Neuronal stem cell (in vitro differentiated cells): ENCODE results near the gene TPST2.

Source experiments
- DNase-seq: peaks from one replicate; pipeline ENCODE4 v3.0.0-alpha.2; 2013; ENCODE audit warnings: low spot score
- H2AFZ ChIP-seq: one replicate; pipeline ENCODE4 v1.6.1; 2013; ENCODE audit warnings: mild to moderate bottlenecking, low read length, inconsistent platforms
- H2AK5ac ChIP-seq: 2 replicates; pipeline ENCODE4 v1.6.1; 2013; ENCODE audit warnings: low read depth, mild to moderate bottlenecking, inconsistent platforms, low read length, moderate library complexity, mixed read lengths
- H2BK120ac ChIP-seq: 2 replicates; pipeline ENCODE4 v1.6.1; 2013; ENCODE audit warnings: low read depth, mild to moderate bottlenecking, inconsistent platforms, low read length, moderate library complexity, mixed read lengths
- H2BK12ac ChIP-seq: one replicate; pipeline ENCODE4 v1.6.1; 2013; ENCODE audit warnings: low read length, inconsistent platforms
- H2BK15ac ChIP-seq: 2 replicates; pipeline ENCODE4 v1.6.1; 2013; ENCODE audit warnings: mild to moderate bottlenecking, low read length, inconsistent platforms, mixed read lengths
- H2BK5ac ChIP-seq: one replicate; pipeline ENCODE4 v1.6.1; 2013; ENCODE audit warnings: inconsistent platforms, mild to moderate bottlenecking, low read length, moderate library complexity
- H3K14ac ChIP-seq: one replicate; pipeline ENCODE4 v1.6.1; 2013; ENCODE audit warnings: low read length, inconsistent platforms
- H3K18ac ChIP-seq: 2 replicates; pipeline ENCODE4 v1.6.1; 2013; ENCODE audit warnings: low read length, inconsistent platforms
- H3K23ac ChIP-seq: 2 replicates; pipeline ENCODE4 v1.6.1; 2013; ENCODE audit warnings: low read depth, mild to moderate bottlenecking, mixed read lengths, low read length, inconsistent platforms; ENCODE audit not compliant: poor library complexity
- H3K27ac ChIP-seq: replicated peaks from 3 replicates; pipeline ENCODE4 v1.5.1; 2013; ENCODE audit warnings: low read length, inconsistent platforms
- H3K27me3 ChIP-seq, 3 experiments: 2 replicates each; pipeline ENCODE4 v1.6.1; 2013; ENCODE audit warnings: low read length in 3 of 3, mild to moderate bottlenecking in 2 of 3, inconsistent platforms in 1 of 3, low read depth in 1 of 3, mixed read lengths in 1 of 3, moderate library complexity in 1 of 3; ENCODE audit not compliant: control insufficient read depth in 3 of 3, insufficient read depth in 3 of 3
- H3K36me3 ChIP-seq, 2 donors: replicated peaks in 1 of 2; 2 replicates each; pipeline ENCODE4 v1.6.1; 2013; ENCODE audit warnings: low read length in 2 of 2; ENCODE audit not compliant: control insufficient read depth in 2 of 2, insufficient read depth in 2 of 2
- H3K4ac ChIP-seq: 2 replicates; pipeline ENCODE4 v1.6.1; 2013; ENCODE audit warnings: inconsistent platforms, mild to moderate bottlenecking, low read length, moderate library complexity
- H3K4me1 ChIP-seq, 2 donors: 1 replicate in 1 of 2; 2 replicates in 1 of 2; pipeline ENCODE4 v1.6.1; 2013; ENCODE audit warnings: low read length in 2 of 2, low read depth in 1 of 2; ENCODE audit not compliant: control insufficient read depth in 2 of 2, insufficient read depth in 1 of 2
- H3K4me2 ChIP-seq: one replicate; pipeline ENCODE4 v1.6.1; 2013; ENCODE audit warnings: mild to moderate bottlenecking, low read length, inconsistent platforms; ENCODE audit not compliant: insufficient read depth, poor library complexity, severe bottlenecking
- H3K4me3 ChIP-seq, 2 donors: 2 replicates each; pipeline ENCODE4 v1.5.1; 2013; ENCODE audit warnings: low read length in 2 of 2, mild to moderate bottlenecking in 2 of 2, inconsistent platforms in 1 of 2, moderate library complexity in 1 of 2
- H3K79me1 ChIP-seq: one replicate; pipeline ENCODE4 v1.6.1; 2013; ENCODE audit warnings: low read depth, mild to moderate bottlenecking, inconsistent platforms, low read length, moderate library complexity
- H3K9ac ChIP-seq: one replicate; pipeline ENCODE4 v1.6.1; 2013; ENCODE audit warnings: mild to moderate bottlenecking, low read depth, low read length, inconsistent platforms; ENCODE audit not compliant: poor library complexity
- H3K9me3 ChIP-seq, 2 donors: replicated peaks in 1 of 2; 2 replicates each; pipeline versions ENCODE3 to v1.6.1; 2013; ENCODE audit warnings: low read length in 2 of 2, mild to moderate bottlenecking in 2 of 2, inconsistent platforms in 1 of 2, low read depth in 1 of 2, mixed read lengths in 1 of 2, moderate library complexity in 1 of 2; ENCODE audit not compliant: control insufficient read depth in 2 of 2, insufficient read depth in 1 of 2
- H4K8ac ChIP-seq: one replicate; pipeline ENCODE4 v1.6.1; 2013; ENCODE audit warnings: low read depth, mild to moderate bottlenecking, inconsistent platforms, low read length, moderate library complexity
- H4K91ac ChIP-seq: one replicate; pipeline ENCODE4 v1.6.1; 2013; ENCODE audit warnings: low read length, low read depth, mild to moderate bottlenecking, inconsistent platforms; ENCODE audit not compliant: poor library complexity
- WGBS, 2 donors: extraction: QIAGEN DNeasy Blood & Tissue Kit; methylation state at CpG; one replicate each; pipeline ENCODE4 v1.1.7; 2013; ENCODE audit warnings: missing lambda C conversion rate in 2 of 2, mixed read lengths in 1 of 2; ENCODE audit not compliant: insufficient read length in 2 of 2, insufficient replicate concordance in 1 of 2; ENCODE audit errors: extremely low coverage in 2 of 2; 5-methylcytosine and 5-hydroxymethylcytosine counted together

TPST2 gene

DNA sequence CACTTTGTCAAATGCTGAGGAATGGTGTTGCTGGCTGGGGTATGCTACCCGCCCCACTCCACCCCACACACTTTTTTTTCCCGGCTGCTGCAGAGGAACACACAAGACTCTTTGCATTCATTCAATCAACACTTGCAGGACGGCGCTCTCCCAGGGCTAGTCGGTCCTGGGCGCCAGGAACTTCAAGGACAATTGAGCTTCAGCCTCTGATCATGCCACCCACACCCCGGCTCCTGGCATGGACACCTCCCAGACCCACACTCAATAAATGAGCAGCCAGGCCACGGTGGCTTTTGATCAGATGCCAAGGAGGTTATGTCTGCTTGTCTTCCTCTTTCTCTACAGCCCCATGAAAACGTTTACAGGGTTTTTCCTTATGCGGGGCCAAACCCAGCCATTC is 19.8 kb downstream of the TPST2 start:
- no peak overlapping the region for H3K23ac ChIP-seq
- WGBS, 2 donors = no CpG with 5 or more reads among the region's 10 CpGs
- H4K8ac ChIP-seq = no peak overlapping the region
- H4K91ac ChIP-seq = no peak overlapping the region
- no peak overlapping the region for H3K4me2 ChIP-seq
- H3K4me3 ChIP-seq = no peak overlapping the region
- H3K27ac ChIP-seq = no peak overlapping the region
- no peak overlapping the region for H2BK120ac ChIP-seq
- H3K4me1 ChIP-seq = peaks cover 15 to 41% of the 10 kb centered on the region in 2 donors
- H2AK5ac ChIP-seq = no peak overlapping the region
- no peak overlapping the region for H2BK12ac ChIP-seq
- H2BK15ac ChIP-seq = no peak overlapping the region
- H3K9ac ChIP-seq = no peak overlapping the region
- H3K36me3 ChIP-seq = peaks cover 0 to 18% of the 10 kb centered on the region in 2 donors
- no peaks in the 10 kb centered on the region for H3K27me3 ChIP-seq
- no peak overlapping the region for H2AFZ ChIP-seq
- peaks cover 2% of the 10 kb centered on the region for H3K79me1 ChIP-seq
- H2BK5ac ChIP-seq = no peak overlapping the region
- no peak overlapping the region for H3K4ac ChIP-seq
- no peaks in the 10 kb centered on the region for H3K9me3 ChIP-seq
- H3K14ac ChIP-seq = no peak overlapping the region
- no peak for DNase-seq
- H3K18ac ChIP-seq = peak overlapping the region; percentile 63

DNA sequence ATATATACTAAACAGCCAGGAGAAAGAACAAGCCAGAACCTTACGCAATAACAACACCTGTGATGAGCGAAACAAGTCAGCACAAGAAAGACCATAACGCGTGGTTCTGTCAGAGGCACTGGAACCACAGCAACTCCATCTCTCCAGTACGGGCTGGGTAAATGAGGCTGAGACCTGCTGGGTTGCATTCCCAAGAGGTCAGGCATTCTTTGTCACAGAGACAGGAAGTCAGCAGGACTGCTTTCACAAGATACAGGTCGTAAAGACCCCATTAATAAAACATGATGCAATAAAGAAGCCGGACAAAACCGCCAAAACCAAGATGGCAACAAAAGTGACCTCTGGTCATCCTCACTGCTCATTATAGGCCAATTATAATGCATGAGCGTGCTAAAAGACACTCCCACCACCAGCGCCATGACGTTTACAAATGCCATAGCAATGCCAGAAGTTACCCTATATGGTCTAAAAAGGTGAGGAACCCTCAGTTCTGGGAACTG is 21.7 kb downstream of the TPST2 start:
- Histone ChIP-seq H2AK5ac (no peak overlapping the region), H3K4me1 (peaks cover 19 to 44% of the 10 kb centered on the region in 2 donors), H3K4ac (no peak overlapping the region), H3K36me3 (peaks cover 0 to 23% of the 10 kb centered on the region in 2 donors), H3K23ac (no peak overlapping the region), H3K27me3 (no peaks in the 10 kb centered on the region), H3K4me3 (peak overlapping the region in 1 of 2 donors; percentile 10), H2BK5ac (no peak overlapping the region), H3K14ac (no peak overlapping the region), H4K91ac (no peak overlapping the region), H3K4me2 (no peak overlapping the region), H3K27ac (peak overlapping the region; percentile 9), H3K18ac (no peak overlapping the region), H3K9me3 (no peaks in the 10 kb centered on the region), H2BK120ac (no peak overlapping the region), H3K9ac (no peak overlapping the region), H2BK15ac (no peak overlapping the region), H2AFZ (no peak overlapping the region), H3K79me1 (peaks cover 4% of the 10 kb centered on the region), H2BK12ac (no peak overlapping the region), H4K8ac (no peak overlapping the region)
- no CpG with 5 or more reads among the region's 11 CpGs for WGBS, 2 donors
- DNase-seq = peak; percentile 49

DNA sequence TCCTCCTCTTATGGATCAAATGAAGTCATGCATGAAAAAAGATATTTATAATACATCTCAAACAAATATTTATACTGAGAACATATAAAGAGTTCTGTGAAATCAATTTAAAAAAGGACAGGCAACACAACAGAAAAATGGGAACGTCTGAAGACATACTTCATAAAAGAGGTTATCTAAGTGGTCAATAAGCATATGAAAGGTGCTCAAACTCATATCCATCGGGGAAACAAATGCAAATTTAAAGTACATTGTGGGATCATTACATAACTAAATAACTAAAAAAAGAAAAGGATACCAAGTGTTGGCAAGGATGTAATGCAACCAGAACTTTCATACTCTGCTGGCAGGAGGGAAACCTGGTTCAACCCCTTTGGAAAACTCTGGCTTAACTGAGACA is 22.3 kb downstream of the TPST2 start:
- Histone ChIP-seq H3K4ac (no peak overlapping the region), H2BK15ac (no peak overlapping the region), H3K27ac (no peak overlapping the region), H3K79me1 (peaks cover 4% of the 10 kb centered on the region), H2BK120ac (no peak overlapping the region), H4K91ac (no peak overlapping the region), H2BK12ac (no peak overlapping the region), H3K9me3 (no peaks in the 10 kb centered on the region), H3K4me3 (peak overlapping the region in 1 of 2 donors; percentile 10), H3K14ac (no peak overlapping the region), H3K27me3 (no peaks in the 10 kb centered on the region), H3K36me3 (peaks cover 0 to 22% of the 10 kb centered on the region in 2 donors), H3K23ac (no peak overlapping the region), H4K8ac (no peak overlapping the region), H3K9ac (no peak overlapping the region), H3K4me1 (peaks cover 19 to 44% of the 10 kb centered on the region in 2 donors), H3K18ac (no peak overlapping the region), H2AK5ac (no peak overlapping the region), H2AFZ (no peak overlapping the region), H3K4me2 (no peak overlapping the region), H2BK5ac (no peak overlapping the region)
- no CpG with 5 or more reads among the region's 2 CpGs for WGBS, 2 donors
- DNase-seq = no peak

DNA sequence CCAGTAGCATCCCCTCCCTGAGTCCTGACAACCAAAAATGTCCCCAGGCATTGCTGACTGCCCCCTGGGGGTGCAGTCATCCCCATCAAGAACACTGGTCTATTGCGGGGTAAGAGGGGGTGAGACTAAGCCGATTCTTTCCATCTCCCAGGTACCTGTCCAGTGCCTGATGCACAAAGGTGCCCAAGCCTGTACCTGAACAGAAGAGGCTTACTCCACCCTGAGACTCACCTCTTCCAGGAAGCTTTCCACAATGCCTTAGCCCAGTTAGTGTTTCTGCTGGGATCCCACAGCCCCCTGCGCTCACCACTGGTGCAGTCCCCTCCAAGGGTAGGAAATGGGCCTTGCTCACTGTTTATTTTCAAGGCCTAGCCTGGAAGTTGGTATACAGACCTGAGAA is 22.9 kb downstream of the TPST2 start:
- Histone ChIP-seq H3K4me1 (peaks cover 19 to 42% of the 10 kb centered on the region in 2 donors), H3K27me3 (no peaks in the 10 kb centered on the region), H2BK15ac (no peak overlapping the region), H3K9me3 (no peaks in the 10 kb centered on the region), H3K23ac (no peak overlapping the region), H3K9ac (no peak overlapping the region), H3K79me1 (peaks cover 4% of the 10 kb centered on the region), H2BK120ac (no peak overlapping the region), H2AFZ (no peak overlapping the region), H3K4me2 (no peak overlapping the region), H3K4me3 (no peak overlapping the region), H4K91ac (no peak overlapping the region), H2AK5ac (no peak overlapping the region), H3K27ac (no peak overlapping the region), H3K18ac (peak overlapping the region; percentile 54), H4K8ac (no peak overlapping the region), H3K36me3 (peaks cover 0 to 22% of the 10 kb centered on the region in 2 donors), H3K4ac (no peak overlapping the region), H2BK5ac (no peak overlapping the region), H3K14ac (no peak overlapping the region), H2BK12ac (no peak overlapping the region)
- no peak for DNase-seq
- no CpG with 5 or more reads among the region's 3 CpGs for WGBS, 2 donors
